Body of pancreas (tissue), 4 donors: Measurements from ENCODE around the gene CPNE1.

Experiments
- POLR2A ChIP-seq, 3 donors: fragments of 450-650 bp; IDR thresholded peaks; one replicate each; pipeline ENCODE4 v1.6.1; 2016; ENCODE audit warnings: antibody characterized with exemption in 3 of 3, mild to moderate bottlenecking in 2 of 3
- TF ChIP-seq, protein P1 (sequence below), 7 experiments: fragments of 450-650 bp in 4 of 7; fragments of 200-600 bp in 3 of 7; sonication (generic) in 3 of 7; IDR thresholded peaks; one replicate each; pipeline ENCODE4 v1.5.1; 2016 to 2019; ENCODE audit warnings: antibody characterized with exemption in 7 of 7

DNA sequence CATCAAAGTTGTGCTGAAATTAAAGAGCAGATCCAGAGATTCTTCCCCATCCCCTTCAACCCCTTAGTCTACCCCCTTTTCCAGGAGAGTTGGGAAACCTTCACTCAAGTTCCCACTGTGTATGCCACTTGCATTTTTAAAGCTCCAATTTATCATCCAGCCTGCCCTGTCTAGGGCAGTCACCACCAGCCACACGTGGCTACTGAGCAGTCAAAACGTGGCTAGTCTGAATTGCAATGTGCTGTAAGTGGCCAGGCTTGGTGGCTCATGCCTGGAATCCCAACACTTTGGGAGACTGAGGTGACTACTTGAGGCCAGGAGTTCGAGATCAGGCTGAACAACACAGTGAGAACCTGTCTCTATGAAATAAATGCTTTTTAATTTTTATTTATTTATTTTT, 87.9 kb downstream of the CPNE1 start:
- TF ChIP-seq, protein P1, sequence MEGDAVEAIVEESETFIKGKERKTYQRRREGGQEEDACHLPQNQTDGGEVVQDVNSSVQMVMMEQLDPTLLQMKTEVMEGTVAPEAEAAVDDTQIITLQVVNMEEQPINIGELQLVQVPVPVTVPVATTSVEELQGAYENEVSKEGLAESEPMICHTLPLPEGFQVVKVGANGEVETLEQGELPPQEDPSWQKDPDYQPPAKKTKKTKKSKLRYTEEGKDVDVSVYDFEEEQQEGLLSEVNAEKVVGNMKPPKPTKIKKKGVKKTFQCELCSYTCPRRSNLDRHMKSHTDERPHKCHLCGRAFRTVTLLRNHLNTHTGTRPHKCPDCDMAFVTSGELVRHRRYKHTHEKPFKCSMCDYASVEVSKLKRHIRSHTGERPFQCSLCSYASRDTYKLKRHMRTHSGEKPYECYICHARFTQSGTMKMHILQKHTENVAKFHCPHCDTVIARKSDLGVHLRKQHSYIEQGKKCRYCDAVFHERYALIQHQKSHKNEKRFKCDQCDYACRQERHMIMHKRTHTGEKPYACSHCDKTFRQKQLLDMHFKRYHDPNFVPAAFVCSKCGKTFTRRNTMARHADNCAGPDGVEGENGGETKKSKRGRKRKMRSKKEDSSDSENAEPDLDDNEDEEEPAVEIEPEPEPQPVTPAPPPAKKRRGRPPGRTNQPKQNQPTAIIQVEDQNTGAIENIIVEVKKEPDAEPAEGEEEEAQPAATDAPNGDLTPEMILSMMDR (IDR thresholded peaks at IDR 0.05), result no peak
- TF ChIP-seq POLR2A (IDR thresholded peaks at IDR 0.05), result no peak
